ENCODE measurements around the gene RFXAP.

- TF ChIP-seq POLR2AphosphoS5 (IDR thresholded peaks at IDR 0.05) (no peak), TAF1 (IDR thresholded peaks at IDR 0.05; ENCODE audit: low read depth) (no peak), SMC3 (conservative IDR thresholded peaks at IDR 0.05; ENCODE audit: poor library complexity) (peak; percentile 75), EP300 (conservative IDR thresholded peaks at IDR 0.05; ENCODE audit: poor library complexity, severe bottlenecking) (no peak), EZH2 (IDR thresholded peaks at IDR 0.05; ENCODE audit: borderline replicate concordance, insufficient read depth, low read length, poor library complexity, severe bottlenecking) (no peak), RAD21 (conservative IDR thresholded peaks at IDR 0.05) (peak; percentile 62), MXI1 (conservative IDR thresholded peaks at IDR 0.05; ENCODE audit: poor library complexity, severe bottlenecking) (no peak)
- TF ChIP-seq, protein P1, sequence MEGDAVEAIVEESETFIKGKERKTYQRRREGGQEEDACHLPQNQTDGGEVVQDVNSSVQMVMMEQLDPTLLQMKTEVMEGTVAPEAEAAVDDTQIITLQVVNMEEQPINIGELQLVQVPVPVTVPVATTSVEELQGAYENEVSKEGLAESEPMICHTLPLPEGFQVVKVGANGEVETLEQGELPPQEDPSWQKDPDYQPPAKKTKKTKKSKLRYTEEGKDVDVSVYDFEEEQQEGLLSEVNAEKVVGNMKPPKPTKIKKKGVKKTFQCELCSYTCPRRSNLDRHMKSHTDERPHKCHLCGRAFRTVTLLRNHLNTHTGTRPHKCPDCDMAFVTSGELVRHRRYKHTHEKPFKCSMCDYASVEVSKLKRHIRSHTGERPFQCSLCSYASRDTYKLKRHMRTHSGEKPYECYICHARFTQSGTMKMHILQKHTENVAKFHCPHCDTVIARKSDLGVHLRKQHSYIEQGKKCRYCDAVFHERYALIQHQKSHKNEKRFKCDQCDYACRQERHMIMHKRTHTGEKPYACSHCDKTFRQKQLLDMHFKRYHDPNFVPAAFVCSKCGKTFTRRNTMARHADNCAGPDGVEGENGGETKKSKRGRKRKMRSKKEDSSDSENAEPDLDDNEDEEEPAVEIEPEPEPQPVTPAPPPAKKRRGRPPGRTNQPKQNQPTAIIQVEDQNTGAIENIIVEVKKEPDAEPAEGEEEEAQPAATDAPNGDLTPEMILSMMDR (IDR thresholded peaks at IDR 0.05; ENCODE audit: poor library complexity, severe bottlenecking) = peak; percentile 64
- TF ChIP-seq, protein P2, sequence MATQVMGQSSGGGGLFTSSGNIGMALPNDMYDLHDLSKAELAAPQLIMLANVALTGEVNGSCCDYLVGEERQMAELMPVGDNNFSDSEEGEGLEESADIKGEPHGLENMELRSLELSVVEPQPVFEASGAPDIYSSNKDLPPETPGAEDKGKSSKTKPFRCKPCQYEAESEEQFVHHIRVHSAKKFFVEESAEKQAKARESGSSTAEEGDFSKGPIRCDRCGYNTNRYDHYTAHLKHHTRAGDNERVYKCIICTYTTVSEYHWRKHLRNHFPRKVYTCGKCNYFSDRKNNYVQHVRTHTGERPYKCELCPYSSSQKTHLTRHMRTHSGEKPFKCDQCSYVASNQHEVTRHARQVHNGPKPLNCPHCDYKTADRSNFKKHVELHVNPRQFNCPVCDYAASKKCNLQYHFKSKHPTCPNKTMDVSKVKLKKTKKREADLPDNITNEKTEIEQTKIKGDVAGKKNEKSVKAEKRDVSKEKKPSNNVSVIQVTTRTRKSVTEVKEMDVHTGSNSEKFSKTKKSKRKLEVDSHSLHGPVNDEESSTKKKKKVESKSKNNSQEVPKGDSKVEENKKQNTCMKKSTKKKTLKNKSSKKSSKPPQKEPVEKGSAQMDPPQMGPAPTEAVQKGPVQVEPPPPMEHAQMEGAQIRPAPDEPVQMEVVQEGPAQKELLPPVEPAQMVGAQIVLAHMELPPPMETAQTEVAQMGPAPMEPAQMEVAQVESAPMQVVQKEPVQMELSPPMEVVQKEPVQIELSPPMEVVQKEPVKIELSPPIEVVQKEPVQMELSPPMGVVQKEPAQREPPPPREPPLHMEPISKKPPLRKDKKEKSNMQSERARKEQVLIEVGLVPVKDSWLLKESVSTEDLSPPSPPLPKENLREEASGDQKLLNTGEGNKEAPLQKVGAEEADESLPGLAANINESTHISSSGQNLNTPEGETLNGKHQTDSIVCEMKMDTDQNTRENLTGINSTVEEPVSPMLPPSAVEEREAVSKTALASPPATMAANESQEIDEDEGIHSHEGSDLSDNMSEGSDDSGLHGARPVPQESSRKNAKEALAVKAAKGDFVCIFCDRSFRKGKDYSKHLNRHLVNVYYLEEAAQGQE (IDR thresholded peaks at IDR 0.05; ENCODE audit: borderline replicate concordance) = no peak
These were observed 39.3 kb downstream of the RFXAP start for GRCh38 chr13:36858290-36858689.
